Progenitor cell of endocrine pancreas (in vitro differentiated cells): ENCODE data around the gene GPR39. TPM values are rescaled to one million over a fixed set of nuclear protein-coding genes. Genes with fewer than 3 reads are reported as not detected.

Experiments
- DNase-seq: peaks from one replicate; pipeline ENCODE4 v3.0.0; 2021; ENCODE audit warnings: low spot score; ENCODE audit not compliant: unreplicated experiment
- H3K27ac Mint-ChIP-seq: 2 replicates; pipeline ENCODE4 v1.8.0; 2021; ENCODE audit warnings: mild to moderate bottlenecking, moderate library complexity, mixed read lengths
- H3K27me3 Mint-ChIP-seq: 2 replicates; pipeline ENCODE4 v1.8.0; 2021; ENCODE audit warnings: mixed read lengths
- H3K36me3 Mint-ChIP-seq: 2 replicates; pipeline ENCODE4 v1.8.0; 2022; ENCODE audit warnings: mixed read lengths; ENCODE audit not compliant: insufficient read depth
- H3K4me1 Mint-ChIP-seq: 2 replicates; pipeline ENCODE4 v1.8.0; 2021; ENCODE audit warnings: low read depth, mixed read lengths
- H3K4me3 Mint-ChIP-seq: 2 replicates; pipeline ENCODE4 v1.8.0; 2021; ENCODE audit warnings: low read depth, mild to moderate bottlenecking, moderate library complexity, mixed read lengths
- H3K9me3 Mint-ChIP-seq: 2 replicates; pipeline ENCODE4 v1.8.0; 2021; ENCODE audit warnings: low read depth, mixed read lengths
- CTCF ChIP-seq: fragments of 200-600 bp; sonication (generic); IDR thresholded peaks from one replicate; pipeline ENCODE4 v1.5.0; 2021; ENCODE audit warnings: antibody characterized with exemption, mild to moderate bottlenecking; ENCODE audit not compliant: unreplicated experiment
- total RNA-seq: library from RNA; stranded (reverse); gene quantifications from 2 replicates; pipeline ENCODE4 v1.2.1, GENCODE V29; 2021

Gene GPR39
- total RNA-seq, 1 donor from 2014 or later, result 4.0 TPM

GRCh38 chr2:132670496-132671150 is 254.0 kb downstream of the GPR39 start:
- no peak for TF ChIP-seq CTCF
- H3K36me3 Mint-ChIP-seq, result no peaks in the 10 kb centered on the region
- H3K4me3 Mint-ChIP-seq, result peak overlapping the region; percentile 68
- peaks cover 14% of the 10 kb centered on the region for H3K4me1 Mint-ChIP-seq
- no peaks in the 10 kb centered on the region for H3K9me3 Mint-ChIP-seq
- H3K27me3 Mint-ChIP-seq, result peaks cover 74% of the 10 kb centered on the region
- peak overlapping the region; percentile 60 for H3K27ac Mint-ChIP-seq
- peak; percentile 22 for DNase-seq

GRCh38 chr2:132671151-132671835 is 254.7 kb downstream of the GPR39 start:
- Mint-ChIP-seq H3K4me3 (peak overlapping the region; percentile 68), H3K27ac (peak overlapping the region; percentile 60), H3K4me1 (peaks cover 14% of the 10 kb centered on the region), H3K36me3 (no peaks in the 10 kb centered on the region), H3K27me3 (peaks cover 70% of the 10 kb centered on the region), H3K9me3 (no peaks in the 10 kb centered on the region)
- TF ChIP-seq CTCF, result no peak
- peak; percentile 10 for DNase-seq

GRCh38 chr2:132676999-132677398 is 260.4 kb downstream of the GPR39 start:
- H3K27ac Mint-ChIP-seq, result no peak overlapping the region
- no peak overlapping the region for H3K4me3 Mint-ChIP-seq
- no peaks in the 10 kb centered on the region for H3K36me3 Mint-ChIP-seq
- no peaks in the 10 kb centered on the region for H3K4me1 Mint-ChIP-seq
- no peaks in the 10 kb centered on the region for H3K9me3 Mint-ChIP-seq
- no peak for TF ChIP-seq CTCF
- DNase-seq, result no peak
- peaks cover 45% of the 10 kb centered on the region for H3K27me3 Mint-ChIP-seq

GRCh38 chr2:132677661-132678060 is 261.1 kb downstream of the GPR39 start:
- Mint-ChIP-seq H3K4me1 (no peaks in the 10 kb centered on the region), H3K27ac (no peak overlapping the region), H3K4me3 (no peak overlapping the region), H3K36me3 (no peaks in the 10 kb centered on the region), H3K27me3 (peaks cover 40% of the 10 kb centered on the region), H3K9me3 (no peaks in the 10 kb centered on the region)
- no peak for TF ChIP-seq CTCF
- DNase-seq, result no peak

- no peak for TF ChIP-seq CTCF
- Mint-ChIP-seq H3K36me3 (no peaks in the 10 kb centered on the region), H3K4me3 (no peak overlapping the region), H3K27ac (no peak overlapping the region), H3K9me3 (no peaks in the 10 kb centered on the region), H3K27me3 (peaks cover 36% of the 10 kb centered on the region), H3K4me1 (no peaks in the 10 kb centered on the region)
- no peak for DNase-seq
Measured at GRCh38 chr2:132678483-132678882, 261.9 kb downstream of the GPR39 start.
